ENCODE measurements around the gene PLOD1.

PLOD1 gene

GRCh38 chr1:12010746-12011570 is 76.4 kb downstream of the PLOD1 start:
- DNase-seq = no peak

- no peak for DNase-seq
Observed at GRCh38 chr1:12011998-12012397, 77.5 kb downstream of the PLOD1 start.

- no peak for DNase-seq
Observed at GRCh38 chr1:12012560-12013316, 78.2 kb downstream of the PLOD1 start.

- no peak for DNase-seq
Observed at GRCh38 chr1:12014141-12014991, 79.8 kb downstream of the PLOD1 start.

- DNase-seq = no peak
Observed at GRCh38 chr1:12015001-12015491, 80.5 kb downstream of the PLOD1 start.

- no peak for DNase-seq
Observed at GRCh38 chr1:12015499-12015898, 81.0 kb downstream of the PLOD1 start.

- DNase-seq = no peak
Observed at GRCh38 chr1:12016182-12016581, 81.7 kb downstream of the PLOD1 start.

- no peak for DNase-seq
Observed at GRCh38 chr1:12019858-12020509, 85.5 kb downstream of the PLOD1 start.

- no peak for DNase-seq
Observed at GRCh38 chr1:12021616-12022015, 87.1 kb downstream of the PLOD1 start.

- DNase-seq = no peak
Observed at GRCh38 chr1:12022036-12022435, 87.5 kb downstream of the PLOD1 start.

Measured in activated CD4-positive, CD25-positive, alpha-beta regulatory T cell treated with anti-CD3 and anti-CD28 coated beads, Interleukin-2, amount 50 U/mL, for 72 hours (primary cell).